ENCODE results near the gene RHOA. TPM values are rescaled to one million over a fixed set of nuclear protein-coding genes. Genes with fewer than 3 reads are reported as not detected.

The RHOA gene
- total and polyA plus RNA-seq, 10 of the 15 experiments (the other 5 are each of a cell fraction or from before 2014, with no cell fraction given) = 246 to 1,049 (median 515) TPM

- ATAC-seq (no peak), FAIRE-seq (no peak), DNase-seq (ENCODE audit: low read depth, low spot score) (no peak)
- no peak overlapping the region for H3K9ac ChIP-seq (ENCODE audit: control insufficient read depth, insufficient read depth, low read length)
- no peak overlapping the region for H3K4me3 ChIP-seq
- peak overlapping the region; percentile 44 for H3K4me2 ChIP-seq (ENCODE audit: control insufficient read depth, insufficient read depth)
- H3K4me1 ChIP-seq (ENCODE audit: control insufficient read depth, insufficient read depth, low read length) = peaks cover 32% of the 10 kb centered on the region
- POLR2A ChIA-PET = interaction anchor here (2.9 to 6.6 kb wide), 4 partner anchors 14 to 75 kb away, joined by 14 to 40 read pairs (median 28); partner anchors contain the start of genes NICN1 and USP4
- 81% methylated on average over 2 of the region's 2 CpGs for WGBS (ENCODE audit: insufficient coverage, insufficient replicate concordance, low lambda C conversion rate, missing lambda C conversion rate)
- H3K36me3 ChIP-seq (ENCODE audit: control insufficient read depth in 2 of 2, insufficient read depth in 2 of 2, low read length in 1 of 2) = peaks cover 2 to 11% of the 10 kb centered on the region in 2 experiments; a peak in 3 of 4 replicates
- H2AFZ ChIP-seq (ENCODE audit: control insufficient read depth, low read depth, low read length) = no peak overlapping the region
- RAD21 ChIA-PET (ENCODE audit: unreplicated experiment) = interaction anchor here (1.1 to 3.3 kb wide), 6 partner anchors 14 to 69 kb away, joined by 4 to 35 read pairs (median 12); partner anchors contain the start of gene NICN1
- no peaks in the 10 kb centered on the region for H3K27me3 ChIP-seq (replicated peaks in 1 of 2; ENCODE audit: control insufficient read depth in 2 of 2, insufficient read depth in 2 of 2, low read length in 1 of 2)
- CTCF ChIA-PET = interaction anchor here (0.6 to 4.1 kb wide), 4 partner anchors 14 to 269 kb away, joined by 3 to 48 read pairs (median 19); partner anchors contain the start of gene NICN1
- no peaks in the 10 kb centered on the region; the same call in 2 of the 3 replicates for H3K9me3 ChIP-seq (replicated peaks; ENCODE audit: control insufficient read depth, insufficient read depth, low read length)
- H4K20me1 ChIP-seq (ENCODE audit: control insufficient read depth, insufficient read depth) = peaks cover 4% of the 10 kb centered on the region; the same call in 1 of the 2 replicates
- BruUV-seq (replicated peaks) = no TSS peak
- in situ Hi-C loops (cut with MboI) (no loop called here), intact Hi-C loops (cut with micrococcal nuclease; ENCODE audit: unreplicated experiment) (loop anchor here (10.0 kb wide), 1 partner anchor 320 kb away; the partner anchor contains the start of gene QRICH1)
- H3K27ac ChIP-seq (ENCODE audit: control insufficient read depth, insufficient read depth) = peak overlapping the region; percentile 78
- no peak for TF ChIP-seq ASH2L (IDR thresholded peaks at IDR 0.05; ENCODE audit: borderline replicate concordance, low read depth)
- TF ChIP-seq PAX8 (IDR thresholded peaks at IDR 0.05) = no peak
- no peak for TF ChIP-seq FOXM1 (IDR thresholded peaks at IDR 0.05; ENCODE audit: low read depth, low read length)
- TF ChIP-seq ZNF384 (IDR thresholded peaks at IDR 0.05; ENCODE audit: borderline replicate concordance, low read depth, low read length) = no peak
- no peak for TF ChIP-seq CEBPB (IDR thresholded peaks at IDR 0.05; ENCODE audit: borderline replicate concordance in 1 of 2, low read depth in 2 of 2, low read length in 2 of 2)
- no peak for TF ChIP-seq HDAC6 (IDR thresholded peaks at IDR 0.05; ENCODE audit: unreplicated experiment)
- no peak for TF ChIP-seq SPI1 (IDR thresholded peaks at IDR 0.05; ENCODE audit: borderline replicate concordance, insufficient read depth, low read depth, low read length)
- TF ChIP-seq ZNF217 (IDR thresholded peaks at IDR 0.05) = no peak
- no peak for TF ChIP-seq MTA2 (IDR thresholded peaks at IDR 0.05; ENCODE audit: low read depth)
- TF ChIP-seq ESRRA (IDR thresholded peaks at IDR 0.05; ENCODE audit: low read length) = no peak
- TF ChIP-seq ZBED1 (IDR thresholded peaks at IDR 0.05; ENCODE audit: borderline replicate concordance) = no peak
- TF ChIP-seq TBL1XR1 (IDR thresholded peaks at IDR 0.05; ENCODE audit: low read depth, low read length) = no peak
- TF ChIP-seq, protein P1, sequence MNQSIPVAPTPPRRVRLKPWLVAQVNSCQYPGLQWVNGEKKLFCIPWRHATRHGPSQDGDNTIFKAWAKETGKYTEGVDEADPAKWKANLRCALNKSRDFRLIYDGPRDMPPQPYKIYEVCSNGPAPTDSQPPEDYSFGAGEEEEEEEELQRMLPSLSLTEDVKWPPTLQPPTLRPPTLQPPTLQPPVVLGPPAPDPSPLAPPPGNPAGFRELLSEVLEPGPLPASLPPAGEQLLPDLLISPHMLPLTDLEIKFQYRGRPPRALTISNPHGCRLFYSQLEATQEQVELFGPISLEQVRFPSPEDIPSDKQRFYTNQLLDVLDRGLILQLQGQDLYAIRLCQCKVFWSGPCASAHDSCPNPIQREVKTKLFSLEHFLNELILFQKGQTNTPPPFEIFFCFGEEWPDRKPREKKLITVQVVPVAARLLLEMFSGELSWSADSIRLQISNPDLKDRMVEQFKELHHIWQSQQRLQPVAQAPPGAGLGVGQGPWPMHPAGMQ (IDR thresholded peaks at IDR 0.05; ENCODE audit: borderline replicate concordance) = no peak
- no peak for TF ChIP-seq RBBP5 (conservative IDR thresholded peaks at IDR 0.05)
- TF ChIP-seq, protein P2, sequence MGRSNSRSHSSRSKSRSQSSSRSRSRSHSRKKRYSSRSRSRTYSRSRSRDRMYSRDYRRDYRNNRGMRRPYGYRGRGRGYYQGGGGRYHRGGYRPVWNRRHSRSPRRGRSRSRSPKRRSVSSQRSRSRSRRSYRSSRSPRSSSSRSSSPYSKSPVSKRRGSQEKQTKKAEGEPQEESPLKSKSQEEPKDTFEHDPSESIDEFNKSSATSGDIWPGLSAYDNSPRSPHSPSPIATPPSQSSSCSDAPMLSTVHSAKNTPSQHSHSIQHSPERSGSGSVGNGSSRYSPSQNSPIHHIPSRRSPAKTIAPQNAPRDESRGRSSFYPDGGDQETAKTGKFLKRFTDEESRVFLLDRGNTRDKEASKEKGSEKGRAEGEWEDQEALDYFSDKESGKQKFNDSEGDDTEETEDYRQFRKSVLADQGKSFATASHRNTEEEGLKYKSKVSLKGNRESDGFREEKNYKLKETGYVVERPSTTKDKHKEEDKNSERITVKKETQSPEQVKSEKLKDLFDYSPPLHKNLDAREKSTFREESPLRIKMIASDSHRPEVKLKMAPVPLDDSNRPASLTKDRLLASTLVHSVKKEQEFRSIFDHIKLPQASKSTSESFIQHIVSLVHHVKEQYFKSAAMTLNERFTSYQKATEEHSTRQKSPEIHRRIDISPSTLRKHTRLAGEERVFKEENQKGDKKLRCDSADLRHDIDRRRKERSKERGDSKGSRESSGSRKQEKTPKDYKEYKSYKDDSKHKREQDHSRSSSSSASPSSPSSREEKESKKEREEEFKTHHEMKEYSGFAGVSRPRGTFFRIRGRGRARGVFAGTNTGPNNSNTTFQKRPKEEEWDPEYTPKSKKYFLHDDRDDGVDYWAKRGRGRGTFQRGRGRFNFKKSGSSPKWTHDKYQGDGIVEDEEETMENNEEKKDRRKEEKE (IDR thresholded peaks at IDR 0.05) = no peak
- TF ChIP-seq BACH1 (IDR thresholded peaks at IDR 0.05; ENCODE audit: borderline replicate concordance) = no peak
- no peak for TF ChIP-seq CEBPZ (IDR thresholded peaks at IDR 0.05; ENCODE audit: low read depth, low read length)
- SMC1A ChIA-PET (ENCODE audit: uncharacterized antibody, unreplicated experiment) = interaction anchor here (0.7 to 5.2 kb wide), 6 partner anchors 31 to 75 kb away, joined by 3 to 37 read pairs (median 9); partner anchors contain the start of gene USP4
- peaks cover 44% of the 10 kb centered on the region for H3K79me2 ChIP-seq (ENCODE audit: control insufficient read depth, insufficient read depth, low read length)
Observed at GRCh38 chr3:49414753-49415152, 3.0 kb upstream of the RHOA start.
